Eye (tissue), 1 donor: ENCODE results near the gene ZNF574.

Source experiments
- DNase-seq: peaks from one replicate; pipeline ENCODE4 v3.0.0-alpha.2; 2015

ZNF574 gene

DNA sequence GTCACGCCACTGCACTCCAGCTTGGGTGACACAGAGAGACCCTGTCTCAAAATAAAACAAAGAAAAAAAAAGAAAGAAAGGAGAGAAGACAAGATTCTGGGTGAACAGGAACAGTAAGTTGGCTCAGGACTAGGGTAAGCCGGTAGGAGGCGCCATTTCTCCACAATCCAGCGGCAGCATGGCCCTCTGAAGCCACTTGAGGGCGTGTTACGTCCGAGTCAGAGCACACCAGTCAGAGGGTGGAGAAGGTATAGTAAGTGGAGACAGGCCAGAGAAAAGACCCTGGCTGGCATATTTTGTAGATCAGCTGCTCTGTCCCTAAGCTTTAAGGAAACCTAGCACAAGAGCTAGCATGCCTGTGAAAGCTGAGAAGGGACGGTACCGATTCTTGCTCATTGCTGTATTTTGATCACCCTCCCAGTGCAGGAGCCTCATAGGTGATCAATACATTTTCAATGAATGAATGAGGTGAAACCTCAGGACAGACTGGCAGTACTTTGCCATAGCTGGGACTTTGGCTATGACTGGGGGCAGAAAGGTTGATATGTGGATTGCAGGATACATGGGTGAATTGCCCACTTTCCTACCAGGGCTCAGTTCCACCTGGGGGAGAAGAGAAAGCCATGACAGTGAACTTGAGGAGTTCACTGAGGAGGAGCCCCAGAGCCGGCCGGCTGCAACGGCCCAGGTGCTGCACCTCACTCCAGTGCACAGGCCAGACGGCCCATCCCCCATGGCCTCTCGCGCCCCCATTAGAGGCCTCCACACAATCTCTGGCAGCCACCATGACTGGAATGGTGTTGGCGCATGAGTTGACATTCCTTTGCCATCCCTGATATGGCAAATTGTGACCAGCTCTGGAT is 32.8 kb downstream of the ZNF574 start:
- DNase-seq, result peak; percentile 95

GRCh38 chr19:42109896-42110295 is 33.9 kb downstream of the ZNF574 start:
- DNase-seq, result no peak

DNA sequence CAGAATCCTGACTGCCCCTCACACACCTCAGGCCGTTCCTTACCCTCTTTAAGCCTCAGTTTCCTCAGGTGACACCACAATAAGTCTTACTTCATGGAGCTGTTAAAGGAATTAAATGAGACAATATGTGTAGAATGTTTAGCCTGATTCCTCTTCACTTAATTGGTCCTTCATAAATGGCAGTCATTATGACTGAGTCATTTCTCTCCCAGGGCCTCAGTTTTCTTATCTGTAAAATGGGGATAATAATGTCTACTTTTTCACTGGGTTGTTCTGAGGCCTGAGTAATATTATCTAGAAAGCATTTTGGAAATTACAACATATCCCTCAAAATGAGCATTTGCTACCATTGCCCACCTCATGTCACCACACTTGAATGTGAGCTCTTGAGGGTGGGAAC is 34.7 kb downstream of the ZNF574 start:
- no peak for DNase-seq

DNA sequence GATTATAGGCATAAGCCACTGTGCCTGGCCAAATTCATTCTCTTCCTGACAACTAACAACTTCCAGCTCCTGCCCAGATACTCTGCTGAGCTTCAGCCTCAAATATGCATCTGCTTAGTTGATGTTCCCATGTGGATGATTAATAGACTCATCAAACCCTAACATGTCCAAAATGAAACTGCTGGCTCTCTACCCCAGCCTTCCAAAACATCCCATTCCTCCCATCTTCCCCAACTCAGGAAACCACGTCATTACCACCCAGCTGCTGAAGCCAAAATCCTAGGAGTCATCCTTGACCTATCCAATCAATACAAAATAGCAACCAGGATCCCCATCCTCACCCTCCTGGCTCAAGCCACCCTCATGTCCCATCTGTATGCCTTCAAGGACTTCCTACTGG is 35.4 kb downstream of the ZNF574 start:
- DNase-seq, result no peak

- DNase-seq, result no peak
Measured at GRCh38 chr19:42111811-42112210, 35.8 kb downstream of the ZNF574 start.

DNA sequence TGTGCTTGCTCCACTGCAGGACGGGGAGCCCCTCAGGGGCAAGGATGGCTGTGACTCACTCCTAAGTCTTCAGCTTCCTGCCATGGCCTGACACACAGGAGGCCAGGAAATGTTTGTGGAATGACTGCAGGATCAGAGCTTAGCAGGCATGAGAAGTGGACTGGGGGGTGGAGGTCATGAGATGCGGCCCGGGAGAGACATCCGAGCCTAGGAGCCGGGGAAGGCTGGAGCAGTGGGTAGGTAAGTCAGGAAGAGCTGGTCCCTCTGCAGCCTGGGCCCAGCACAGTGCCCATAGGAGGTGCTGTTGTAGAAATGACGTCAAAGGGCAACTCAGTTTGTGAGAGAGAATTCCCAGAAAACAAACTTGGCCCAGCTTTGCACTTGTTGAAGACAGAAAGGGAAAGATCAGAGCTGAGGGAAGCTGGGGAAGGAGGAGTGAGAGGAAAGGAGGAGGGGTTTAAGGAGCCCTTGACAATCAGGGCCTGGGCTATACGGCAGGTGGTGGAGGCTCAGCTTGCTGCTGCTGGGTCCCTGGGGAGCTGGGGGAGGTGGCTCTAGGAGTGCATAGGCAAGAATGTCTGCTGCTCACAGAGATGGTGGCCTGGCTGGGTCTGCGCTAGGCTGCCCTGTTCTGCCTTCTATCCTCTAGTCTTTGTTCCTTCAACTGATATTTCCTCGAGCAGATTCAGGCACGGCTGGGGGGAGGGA is 37.8 kb downstream of the ZNF574 start:
- DNase-seq, result peak; percentile 69

- peak; percentile 80 for DNase-seq
Measured at GRCh38 chr19:42114412-42114811, 38.4 kb downstream of the ZNF574 start.

GRCh38 chr19:42115219-42115618 is 39.3 kb downstream of the ZNF574 start:
- no peak for DNase-seq

DNA sequence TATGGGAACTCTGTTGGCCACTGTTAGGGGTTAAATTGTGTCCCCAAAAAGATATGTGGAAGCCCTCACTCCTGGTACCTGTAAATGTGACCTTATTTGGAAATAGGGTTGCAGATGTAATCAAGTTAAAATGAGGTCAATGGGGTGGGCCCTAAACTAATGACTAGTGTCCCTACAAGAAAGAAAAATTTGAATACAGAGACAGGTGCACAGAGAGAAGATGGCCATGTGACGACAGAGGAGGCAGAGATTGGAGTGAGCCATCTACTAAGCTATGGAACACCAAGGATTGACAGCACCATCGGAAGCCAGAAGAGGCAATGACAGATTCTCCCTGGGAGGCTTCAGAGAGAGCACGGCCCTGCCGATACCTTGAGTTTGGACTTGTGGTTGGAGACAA is 39.7 kb downstream of the ZNF574 start:
- no peak for DNase-seq

GRCh38 chr19:42116308-42117075 is 40.5 kb downstream of the ZNF574 start:
- DNase-seq, result no peak

GRCh38 chr19:42117076-42117475 is 41.1 kb downstream of the ZNF574 start:
- DNase-seq, result no peak

- DNase-seq, result no peak
Measured at GRCh38 chr19:42120276-42120980, 44.5 kb downstream of the ZNF574 start.

DNA sequence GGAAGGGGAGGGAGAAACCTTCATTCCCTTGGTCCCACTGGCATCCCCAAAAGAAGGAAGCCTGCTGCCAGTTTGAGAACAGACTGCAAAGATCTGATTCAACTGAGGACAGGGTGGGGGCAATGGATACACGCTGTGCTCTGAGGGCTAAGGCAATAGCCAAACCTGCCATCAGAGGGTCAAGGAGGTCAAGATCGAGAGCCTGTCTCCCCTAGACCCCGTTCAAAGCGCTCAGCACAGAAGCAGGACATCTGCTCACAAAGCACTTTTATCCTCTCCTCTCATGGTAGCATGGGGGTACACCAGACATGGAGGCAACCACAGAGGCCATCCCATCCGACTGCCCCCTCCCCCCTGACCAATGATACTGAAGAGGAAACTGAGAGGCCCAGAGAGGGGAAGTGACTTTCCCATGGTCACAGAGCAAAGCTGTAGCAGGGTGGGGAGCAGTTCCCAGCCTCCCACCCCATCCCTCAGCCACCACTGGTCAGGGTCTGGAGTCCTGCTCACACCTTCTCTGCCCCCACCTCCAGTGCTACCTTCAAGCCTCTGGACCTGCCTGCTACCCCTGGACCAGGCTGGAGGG is 45.2 kb downstream of the ZNF574 start:
- DNase-seq, result no peak

DNA sequence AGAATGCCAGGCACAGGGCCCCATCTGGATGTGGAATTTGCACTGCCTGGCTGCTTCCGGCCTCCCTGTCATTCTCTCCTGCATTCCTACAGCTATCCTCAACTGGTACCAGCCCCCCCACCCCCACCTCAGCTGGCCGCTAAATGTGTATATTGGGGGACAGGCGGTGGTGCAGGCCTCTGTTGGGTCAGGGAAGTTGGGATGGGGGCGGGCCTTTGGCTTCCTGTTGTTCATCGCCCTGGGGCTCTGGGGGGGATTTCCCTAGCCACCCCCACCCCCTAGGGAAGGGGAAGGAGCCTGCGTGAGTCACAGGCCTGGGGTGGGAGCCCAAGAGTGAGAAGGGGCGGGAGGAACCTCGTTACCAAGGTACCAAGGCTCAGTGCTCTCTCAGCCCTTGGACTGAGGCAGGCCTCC is 45.7 kb downstream of the ZNF574 start:
- peak; percentile 22 for DNase-seq

- no peak for DNase-seq
Measured at GRCh38 chr19:42122691-42123607, 47.0 kb downstream of the ZNF574 start.

DNA sequence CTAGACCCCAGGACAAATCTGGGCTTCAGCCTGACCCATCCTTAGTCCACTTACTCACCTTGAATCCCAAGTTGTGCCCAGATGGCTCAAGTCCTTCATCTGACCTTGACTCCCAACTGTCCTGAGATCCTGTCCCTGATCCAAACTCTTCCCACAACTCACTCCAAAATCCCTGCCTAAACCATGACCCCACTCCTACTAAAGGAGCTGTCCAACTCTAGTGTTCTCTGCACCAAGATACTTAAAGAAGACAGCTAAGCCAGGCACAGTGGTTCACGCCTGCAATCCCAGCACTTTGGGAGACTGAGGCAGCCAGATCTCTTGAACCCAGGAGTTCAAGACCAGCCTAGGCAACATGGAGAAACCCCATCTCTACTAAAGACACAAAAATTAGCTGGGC is 47.8 kb downstream of the ZNF574 start:
- DNase-seq, result no peak

- no peak for DNase-seq
Measured at GRCh38 chr19:42124386-42124901, 48.5 kb downstream of the ZNF574 start.

GRCh38 chr19:42125536-42125935 is 49.6 kb downstream of the ZNF574 start:
- DNase-seq, result no peak

- no peak for DNase-seq
Measured at GRCh38 chr19:42126574-42126973, 50.6 kb downstream of the ZNF574 start.

DNA sequence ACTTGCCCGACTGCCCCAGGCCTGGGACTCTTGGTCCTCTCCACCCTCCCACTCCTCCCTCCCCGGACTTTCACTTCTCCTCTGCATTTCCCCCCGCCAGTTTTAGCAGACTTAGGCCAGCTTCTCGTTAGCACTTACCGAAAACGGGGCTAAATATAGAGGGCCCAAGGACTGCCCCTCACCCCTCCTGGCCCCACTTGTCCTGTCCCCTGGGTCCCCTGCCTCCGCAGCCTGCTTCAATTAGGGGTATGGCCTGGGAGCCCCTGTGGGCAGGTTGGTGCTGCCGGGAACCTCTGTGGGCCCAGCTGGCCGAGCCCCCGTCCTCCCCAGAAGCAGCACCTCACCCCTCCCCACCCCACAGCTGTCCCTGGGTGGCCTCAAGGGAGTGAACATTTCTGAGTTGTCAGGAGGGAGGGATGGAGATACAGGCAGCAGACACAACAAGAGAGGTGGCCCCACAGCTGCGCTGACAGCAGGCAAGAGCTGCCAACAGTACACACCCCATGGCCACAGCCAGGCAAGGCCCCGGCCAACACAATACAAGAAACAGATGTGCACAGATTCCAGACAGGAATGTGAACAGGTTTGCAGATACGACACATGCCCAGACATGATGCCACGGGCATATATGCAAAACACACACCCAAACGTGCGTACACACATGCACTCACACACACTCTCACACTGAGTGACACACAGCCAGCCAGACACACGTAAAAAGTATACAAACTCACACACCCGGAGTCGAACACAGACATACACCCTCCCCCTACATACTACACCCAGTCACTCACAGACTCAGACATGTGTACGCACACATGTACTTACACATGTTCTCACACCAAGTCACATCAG is 53.7 kb downstream of the ZNF574 start:
- DNase-seq, result peak; percentile 64
